ENCODE measurements around the gene YIPF5. TPM values are rescaled to one million over a fixed set of nuclear protein-coding genes. Genes with fewer than 3 reads are reported as not detected.

The YIPF5 gene
- total RNA-seq, 4 donors from 2014 or later = 34.9 to 48.2 (median 41.5) TPM

DNA sequence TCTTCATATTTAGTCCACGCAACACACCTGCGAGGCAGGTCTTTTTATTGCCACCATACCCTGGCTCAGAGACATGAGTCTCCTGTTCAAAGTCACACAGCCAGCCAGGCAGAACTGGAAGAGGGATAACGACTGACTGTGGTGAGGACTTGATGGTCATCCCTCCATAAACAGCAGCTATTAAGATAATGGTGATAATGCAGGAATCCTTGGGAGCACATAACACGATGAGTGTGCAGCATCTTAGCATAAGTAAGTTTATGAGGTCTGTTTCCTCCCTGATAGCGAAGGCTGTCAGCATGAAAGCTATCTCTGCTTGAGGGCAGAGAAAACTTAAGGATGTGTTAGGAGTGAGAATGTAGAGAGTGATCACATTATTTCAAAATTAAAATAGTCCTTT lies 31.1 kb upstream of the YIPF5 start:
- Histone ChIP-seq H3K36me3 (no peaks in the 10 kb centered on the region), H3K27ac (no peak overlapping the region), H3K4me3 (replicated peaks in 1 of 3) (no peak overlapping the region), H3K27me3 (no peaks in the 10 kb centered on the region), H3K9me3 (no peaks in the 10 kb centered on the region), H3K4me1 (peaks cover 10 to 14% of the 10 kb centered on the region in 2 donors)
- DNase-seq = no peak
- WGBS, 2 donors = 68 to 82% methylated on average over 5 of the region's 5 CpGs
- TF ChIP-seq POLR2A (IDR thresholded peaks at IDR 0.05) = no peak
- TF ChIP-seq, protein P1, sequence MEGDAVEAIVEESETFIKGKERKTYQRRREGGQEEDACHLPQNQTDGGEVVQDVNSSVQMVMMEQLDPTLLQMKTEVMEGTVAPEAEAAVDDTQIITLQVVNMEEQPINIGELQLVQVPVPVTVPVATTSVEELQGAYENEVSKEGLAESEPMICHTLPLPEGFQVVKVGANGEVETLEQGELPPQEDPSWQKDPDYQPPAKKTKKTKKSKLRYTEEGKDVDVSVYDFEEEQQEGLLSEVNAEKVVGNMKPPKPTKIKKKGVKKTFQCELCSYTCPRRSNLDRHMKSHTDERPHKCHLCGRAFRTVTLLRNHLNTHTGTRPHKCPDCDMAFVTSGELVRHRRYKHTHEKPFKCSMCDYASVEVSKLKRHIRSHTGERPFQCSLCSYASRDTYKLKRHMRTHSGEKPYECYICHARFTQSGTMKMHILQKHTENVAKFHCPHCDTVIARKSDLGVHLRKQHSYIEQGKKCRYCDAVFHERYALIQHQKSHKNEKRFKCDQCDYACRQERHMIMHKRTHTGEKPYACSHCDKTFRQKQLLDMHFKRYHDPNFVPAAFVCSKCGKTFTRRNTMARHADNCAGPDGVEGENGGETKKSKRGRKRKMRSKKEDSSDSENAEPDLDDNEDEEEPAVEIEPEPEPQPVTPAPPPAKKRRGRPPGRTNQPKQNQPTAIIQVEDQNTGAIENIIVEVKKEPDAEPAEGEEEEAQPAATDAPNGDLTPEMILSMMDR (IDR thresholded peaks at IDR 0.05) = no peak
- intact Hi-C loops (cut with DNase I) = no loop called here

DNA sequence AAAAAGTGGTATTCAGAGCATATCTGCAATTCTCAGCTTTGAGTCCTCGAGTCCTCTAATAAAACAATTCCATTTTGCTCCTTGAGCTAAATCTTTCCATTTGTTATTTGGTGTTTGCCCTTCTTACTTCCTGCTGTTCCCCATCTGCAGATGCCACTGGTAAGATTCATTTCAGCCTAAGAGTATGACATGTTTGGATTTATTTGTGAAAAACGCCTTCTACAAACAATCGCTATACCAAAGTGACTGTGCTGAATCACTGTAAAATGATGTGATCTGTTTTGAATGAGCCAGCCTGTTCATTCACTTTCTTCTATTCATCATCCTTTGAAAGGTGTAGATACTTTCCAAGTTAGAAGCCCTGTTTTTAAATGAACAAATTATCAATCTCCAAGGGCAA lies 27.9 kb upstream of the YIPF5 start:
- intact Hi-C loops (cut with DNase I) = no loop called here

DNA sequence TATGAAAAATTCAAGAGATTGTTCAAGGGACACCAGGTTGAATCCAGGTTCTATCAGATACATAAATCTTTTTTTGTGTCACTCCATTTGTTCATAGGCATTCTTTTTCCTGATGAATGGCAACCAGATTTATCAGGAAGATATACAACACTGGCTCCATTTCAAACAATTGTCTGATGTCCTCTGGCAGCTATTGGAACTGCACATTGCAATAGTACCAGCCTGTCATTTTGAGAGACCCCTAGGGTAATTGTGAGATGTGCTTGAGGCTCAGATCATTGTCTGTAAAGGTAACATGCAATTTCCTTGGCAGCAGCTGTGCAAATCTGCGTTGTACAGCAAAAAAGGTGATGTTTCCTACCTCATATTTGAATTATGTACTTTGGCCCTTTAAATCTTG lies 26.2 kb upstream of the YIPF5 start:
- no peak for TF ChIP-seq POLR2A (IDR thresholded peaks at IDR 0.05)
- TF ChIP-seq, protein P1 (IDR thresholded peaks at IDR 0.05) = no peak
- WGBS, 2 donors = 86 to 89% methylated on average over 1 of the region's 1 CpG

More for the DNA sequence above, 27.9 kb upstream of the YIPF5 start:
- no peak for TF ChIP-seq POLR2A (IDR thresholded peaks at IDR 0.05)
- TF ChIP-seq, protein P1 (IDR thresholded peaks at IDR 0.05) = no peak
- DNase-seq = no peak
- H3K27ac ChIP-seq = no peak overlapping the region
- H3K4me3 ChIP-seq (replicated peaks in 1 of 3) = no peak overlapping the region
- no peaks in the 10 kb centered on the region for H3K27me3 ChIP-seq
- 80 to 85% methylated on average over 3 of the region's 3 CpGs for WGBS, 2 donors
- peaks cover 0 to 6% of the 10 kb centered on the region in 2 donors for H3K4me1 ChIP-seq
- H3K9me3 ChIP-seq = no peaks in the 10 kb centered on the region
- no peaks in the 10 kb centered on the region for H3K36me3 ChIP-seq

DNA sequence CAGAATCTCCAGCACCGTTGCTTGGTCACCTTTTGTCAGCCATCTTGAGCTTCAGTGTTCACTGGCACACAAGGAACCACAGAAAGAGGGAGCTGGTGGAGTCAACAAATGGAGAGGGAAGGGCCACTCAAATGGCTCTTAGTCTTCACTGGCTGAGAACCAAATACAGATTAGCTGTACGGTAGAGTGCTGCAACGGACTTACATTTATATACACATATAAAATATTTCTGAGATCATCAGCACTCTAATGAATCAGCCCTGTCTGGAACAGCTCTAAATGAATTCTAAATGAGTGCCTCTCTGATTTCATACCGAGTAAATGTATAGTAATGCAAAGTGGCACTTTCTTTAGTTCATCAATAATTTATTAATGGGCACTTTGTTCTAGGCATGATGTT lies 25.0 kb upstream of the YIPF5 start:
- TF ChIP-seq, protein P1 (IDR thresholded peaks at IDR 0.05) = no peak
- no peak for TF ChIP-seq POLR2A (IDR thresholded peaks at IDR 0.05)
- intact Hi-C loops (cut with DNase I) = no loop called here

More for the DNA sequence above, 26.2 kb upstream of the YIPF5 start:
- DNase-seq = no peak
- H3K27ac ChIP-seq = no peak overlapping the region
- H3K4me1 ChIP-seq = no peaks in the 10 kb centered on the region
- intact Hi-C loops (cut with DNase I) = no loop called here
- H3K27me3 ChIP-seq = no peaks in the 10 kb centered on the region
- no peaks in the 10 kb centered on the region for H3K9me3 ChIP-seq
- no peak overlapping the region for H3K4me3 ChIP-seq (replicated peaks in 1 of 3)
- no peaks in the 10 kb centered on the region for H3K36me3 ChIP-seq

DNA sequence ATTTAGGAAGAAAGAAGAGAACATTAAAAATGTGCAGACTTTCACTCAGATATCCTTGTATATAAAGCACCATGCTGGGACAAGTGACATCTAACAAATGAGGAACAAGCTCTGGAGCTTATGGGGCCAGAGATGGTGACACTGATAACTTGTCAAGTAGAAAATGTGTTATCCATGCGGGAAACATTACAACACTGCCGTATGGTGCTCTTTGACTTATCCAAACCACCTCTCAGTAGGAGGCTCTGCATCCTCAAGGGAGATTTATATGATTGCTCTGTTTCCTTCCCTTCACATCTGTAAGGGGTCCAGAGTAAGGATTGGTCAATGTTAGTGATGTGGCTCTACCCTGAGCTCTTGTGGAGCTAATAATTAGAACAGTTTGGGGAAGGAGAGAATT lies 23.7 kb upstream of the YIPF5 start:
- Histone ChIP-seq H3K4me3 (replicated peaks in 1 of 3) (no peak overlapping the region), H3K4me1 (no peaks in the 10 kb centered on the region), H3K27ac (no peak overlapping the region), H3K27me3 (no peaks in the 10 kb centered on the region), H3K9me3 (no peaks in the 10 kb centered on the region), H3K36me3 (no peaks in the 10 kb centered on the region)
- TF ChIP-seq, protein P1 (IDR thresholded peaks at IDR 0.05) = no peak
- TF ChIP-seq POLR2A (IDR thresholded peaks at IDR 0.05) = no peak
- DNase-seq = no peak
- WGBS, 2 donors = 86 to 90% methylated on average over 2 of the region's 2 CpGs
- intact Hi-C loops (cut with DNase I) = no loop called here

More for the DNA sequence above, 25.0 kb upstream of the YIPF5 start:
- Histone ChIP-seq H3K27me3 (no peaks in the 10 kb centered on the region), H3K4me3 (replicated peaks in 1 of 3) (no peak overlapping the region), H3K27ac (no peak overlapping the region), H3K36me3 (no peaks in the 10 kb centered on the region), H3K4me1 (no peaks in the 10 kb centered on the region), H3K9me3 (no peaks in the 10 kb centered on the region)
- DNase-seq = no peak
- 76 to 80% methylated on average over 4 of the region's 4 CpGs for WGBS, 2 donors

Data from thyroid gland (tissue), 4 donors.